Kidney (tissue), 14 donors: Measurements from ENCODE around the gene LIFR. TPM values are rescaled to one million over a fixed set of nuclear protein-coding genes. Genes with fewer than 3 reads are reported as not detected.

ENCODE experiments used
- DNase-seq, 5 donors: peaks; one replicate each; pipeline ENCODE4 v3.0.0-alpha.2; 2013 to 2020
- FAIRE-seq: peaks from 2 replicates; lab custom pipeline; 2012; peaks lifted over from hg19 to GRCh38; lab: Jason Lieb, UNC
- H3K27ac ChIP-seq, 2 donors: one replicate each; pipeline ENCODE4 v1.7.0; 2013; ENCODE audit warnings: low read depth in 2 of 2, low read length in 2 of 2, inconsistent platforms in 1 of 2
- H3K27me3 ChIP-seq: one replicate; pipeline ENCODE4 v1.7.1; 2013; ENCODE audit warnings: low read length, inconsistent platforms; ENCODE audit not compliant: control insufficient read depth, insufficient read depth
- H3K36me3 ChIP-seq, 3 donors: one replicate each; pipeline versions ENCODE4 v1.7.0 to v1.7.1; 2013; ENCODE audit warnings: low read length in 3 of 3, control low read depth in 1 of 3, inconsistent platforms in 1 of 3; ENCODE audit not compliant: insufficient read depth in 3 of 3, control insufficient read depth in 2 of 3
- H3K4me1 ChIP-seq, 3 donors: one replicate each; pipeline versions ENCODE4 v1.7.0 to v1.7.1; 2013; ENCODE audit warnings: low read length in 3 of 3, inconsistent platforms in 1 of 3, low read depth in 1 of 3; ENCODE audit not compliant: control insufficient read depth in 2 of 3, insufficient read depth in 2 of 3
- H3K4me3 ChIP-seq, 3 donors: one replicate each; pipeline versions ENCODE4 v1.7.0 to v1.8.1; 2013; ENCODE audit warnings: low read length in 3 of 3, control low read depth in 1 of 3, inconsistent platforms in 1 of 3
- H3K9ac ChIP-seq, 3 donors: one replicate each; pipeline versions ENCODE4 v1.7.0 to v1.7.1; 2013; ENCODE audit warnings: low read length in 3 of 3, control low read depth in 1 of 3, inconsistent platforms in 1 of 3
- H3K9me3 ChIP-seq, 3 donors: one replicate each; pipeline versions ENCODE4 v1.7.0 to v1.7.1; 2013; ENCODE audit warnings: low read length in 3 of 3, control low read depth in 1 of 3, inconsistent platforms in 1 of 3; ENCODE audit not compliant: control insufficient read depth in 2 of 3, insufficient read depth in 1 of 3
- intact Hi-C: fragments of 100-400 bp; cut with DNase I; formaldehyde crosslinking; loops from one replicate; pipeline ENCODE4 v1.11.1; 2022
- polyA plus RNA-seq: library from polyadenylated mRNA; stranded (reverse); fragments of 350-450 nt; fragmentation: Illumina TruSeq; extraction: RNeasy Lipid Tissue Mini Kit (QIAGEN cat#74804); gene quantifications from one replicate; pipeline ENCODE4 v1.2.3, GENCODE V29; 2014; ENCODE audit warnings: low read depth, low replicate concordance; ENCODE audit not compliant: insufficient read depth
- total RNA-seq: library from RNA; stranded (reverse); fragmentation: NEBNext Ultra II Directional; extraction: Animal tissue kit (Norgen Biotek cat#: 25700); gene quantifications from one replicate; pipeline ENCODE4 v1.2.1, GENCODE V29; 2021
- TF ChIP-seq, protein P1 (sequence below): IDR thresholded peaks from 3 replicates; pipeline ENCODE4 v1.5.1; 2012; ENCODE audit warnings: mild to moderate bottlenecking, moderate library complexity, borderline replicate concordance; ENCODE audit not compliant: insufficient read depth; ENCODE audit errors: extremely low read depth
- donor health status: control.
- donor health status: control.
- donor health status: control.
- donor health status: control.
- donor health status: control.
- donor health status: DM: yes; HTN: yes; CAD: no.
- donor health status: Normal renal cell carcinoma (clear cell type).

LIFR gene
- total and polyA plus RNA-seq, 2 donors from 2014 or later, result 8.5 to 90.1 TPM

DNA sequence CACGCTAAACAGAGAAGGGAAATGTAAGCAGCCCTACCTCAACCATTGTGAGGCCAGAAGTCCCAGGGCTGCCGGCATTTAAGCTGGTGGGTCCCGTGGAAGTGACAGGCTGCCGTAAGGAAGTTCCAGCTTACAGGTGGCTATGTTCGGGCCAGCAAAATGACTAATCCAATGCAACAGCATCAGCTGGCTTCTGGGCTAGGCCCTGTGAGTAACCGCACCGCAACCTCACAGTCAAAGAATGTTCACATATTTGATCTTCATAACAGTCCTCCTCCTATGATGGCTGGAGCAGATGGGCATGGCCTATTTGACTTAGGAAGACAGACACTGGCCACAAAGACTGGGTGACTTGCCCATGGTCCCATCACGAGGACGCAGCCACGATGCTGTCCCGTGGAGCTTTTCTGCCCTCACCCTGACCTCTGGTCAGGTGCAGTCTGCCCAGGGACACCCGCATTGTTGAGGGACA lies 88.2 kb downstream of the LIFR start:
- intact Hi-C loops, result no loop called here
- DNase-seq (no peak), FAIRE-seq (no peak)
- peak overlapping the region in 1 of 3 donors; percentile 49 for H3K9ac ChIP-seq
- no peak overlapping the region for H3K4me3 ChIP-seq
- peaks cover 16 to 51% (median 51%) of the 10 kb centered on the region in 3 donors for H3K4me1 ChIP-seq
- H3K27me3 ChIP-seq, result no peaks in the 10 kb centered on the region
- no peaks in the 10 kb centered on the region for H3K9me3 ChIP-seq
- TF ChIP-seq, protein P1, sequence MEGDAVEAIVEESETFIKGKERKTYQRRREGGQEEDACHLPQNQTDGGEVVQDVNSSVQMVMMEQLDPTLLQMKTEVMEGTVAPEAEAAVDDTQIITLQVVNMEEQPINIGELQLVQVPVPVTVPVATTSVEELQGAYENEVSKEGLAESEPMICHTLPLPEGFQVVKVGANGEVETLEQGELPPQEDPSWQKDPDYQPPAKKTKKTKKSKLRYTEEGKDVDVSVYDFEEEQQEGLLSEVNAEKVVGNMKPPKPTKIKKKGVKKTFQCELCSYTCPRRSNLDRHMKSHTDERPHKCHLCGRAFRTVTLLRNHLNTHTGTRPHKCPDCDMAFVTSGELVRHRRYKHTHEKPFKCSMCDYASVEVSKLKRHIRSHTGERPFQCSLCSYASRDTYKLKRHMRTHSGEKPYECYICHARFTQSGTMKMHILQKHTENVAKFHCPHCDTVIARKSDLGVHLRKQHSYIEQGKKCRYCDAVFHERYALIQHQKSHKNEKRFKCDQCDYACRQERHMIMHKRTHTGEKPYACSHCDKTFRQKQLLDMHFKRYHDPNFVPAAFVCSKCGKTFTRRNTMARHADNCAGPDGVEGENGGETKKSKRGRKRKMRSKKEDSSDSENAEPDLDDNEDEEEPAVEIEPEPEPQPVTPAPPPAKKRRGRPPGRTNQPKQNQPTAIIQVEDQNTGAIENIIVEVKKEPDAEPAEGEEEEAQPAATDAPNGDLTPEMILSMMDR, result no peak
- H3K36me3 ChIP-seq, result no peaks in the 10 kb centered on the region
- H3K27ac ChIP-seq, result peak overlapping the region; percentile 91 to 92

DNA sequence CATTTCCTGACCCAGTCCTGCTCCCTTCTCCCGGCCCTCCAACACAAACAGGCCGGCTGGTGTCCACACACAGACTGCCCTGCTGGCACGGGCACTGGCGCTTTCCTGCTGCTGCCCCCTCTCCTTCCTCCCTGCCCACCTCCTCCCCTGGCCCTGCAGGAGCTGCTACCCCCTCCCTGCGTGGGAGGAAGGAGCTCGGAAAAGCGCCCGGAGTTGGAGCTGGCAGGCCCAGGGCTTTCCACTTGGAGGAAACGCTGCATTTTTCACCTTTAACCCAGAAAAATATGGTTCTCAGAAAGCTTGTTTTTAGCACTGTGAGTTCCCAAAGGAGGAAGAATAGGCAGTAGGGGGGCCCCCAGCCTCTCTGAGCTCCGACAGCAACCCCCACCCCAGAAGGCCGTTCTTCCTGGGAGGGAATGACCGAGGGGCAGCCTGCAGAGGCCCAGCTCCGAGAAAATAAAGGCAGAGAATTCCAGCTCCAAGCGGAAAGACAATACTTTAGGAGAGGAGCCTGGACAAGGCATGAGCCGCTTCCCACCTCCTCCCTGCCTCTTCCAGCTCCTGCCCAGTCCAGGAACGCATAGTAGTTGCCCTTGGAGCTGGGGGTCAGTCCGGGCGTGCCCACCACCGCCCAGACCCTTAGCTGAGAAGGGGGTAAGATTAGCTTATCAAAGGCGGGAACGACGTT lies 88.9 kb downstream of the LIFR start:
- peaks cover 16 to 53% (median 51%) of the 10 kb centered on the region in 3 donors for H3K4me1 ChIP-seq
- no peak overlapping the region for H3K4me3 ChIP-seq
- intact Hi-C loops, result no loop called here
- TF ChIP-seq, protein P1, result no peak
- DNase-seq, result peak; percentile 77 to 92 (median 84)
- H3K9ac ChIP-seq, result peak overlapping the region in 1 of 3 donors; percentile 49
- H3K27ac ChIP-seq, result peak overlapping the region; percentile 91 to 92
- no peak for FAIRE-seq
- H3K9me3 ChIP-seq, result no peaks in the 10 kb centered on the region
- H3K36me3 ChIP-seq, result no peaks in the 10 kb centered on the region
- H3K27me3 ChIP-seq, result no peaks in the 10 kb centered on the region

DNA sequence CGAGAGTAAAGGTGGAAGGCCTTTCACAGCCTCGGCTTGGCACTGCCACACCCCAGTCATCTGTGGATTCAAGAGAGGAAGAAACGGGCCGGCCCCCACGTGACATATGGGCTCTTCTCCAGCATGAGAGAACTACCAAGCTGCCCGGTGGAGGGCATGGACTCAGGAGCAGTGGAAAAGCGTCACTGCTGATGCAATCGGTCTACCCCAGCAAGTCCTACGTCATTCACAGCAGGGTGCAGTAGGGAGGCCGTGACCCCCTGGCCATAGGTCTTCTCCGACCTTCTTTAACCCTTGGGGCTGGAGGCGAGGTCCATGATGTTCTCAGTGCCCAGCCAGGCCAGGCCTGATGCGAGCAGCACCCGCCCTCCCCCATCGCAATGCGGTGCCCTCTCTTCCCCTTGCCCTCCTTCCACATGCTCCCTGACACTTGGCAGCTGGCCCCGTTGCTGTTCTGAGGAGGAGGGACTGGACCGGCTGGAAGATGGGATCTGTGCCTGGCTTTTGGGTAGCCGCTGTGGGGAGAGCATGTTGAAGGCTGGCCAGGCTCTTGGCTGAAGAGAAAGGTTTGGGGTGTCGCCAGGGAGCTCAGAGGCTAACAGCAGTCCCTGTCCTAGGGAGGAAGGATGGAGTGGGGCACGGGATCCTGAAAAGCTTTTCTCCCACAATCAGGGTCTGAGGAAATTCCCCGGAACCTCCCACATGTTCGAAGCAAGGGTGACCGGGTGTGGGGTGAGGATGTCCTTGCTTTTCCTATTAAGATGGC lies 89.8 kb downstream of the LIFR start:
- H3K4me1 ChIP-seq, result peaks cover 16 to 53% (median 51%) of the 10 kb centered on the region in 3 donors
- H3K4me3 ChIP-seq, result no peak overlapping the region
- no peaks in the 10 kb centered on the region for H3K27me3 ChIP-seq
- peak in 2 of 5 donors; percentile 40 to 96 for DNase-seq
- no peaks in the 10 kb centered on the region for H3K36me3 ChIP-seq
- TF ChIP-seq, protein P1, result no peak
- H3K9me3 ChIP-seq, result no peaks in the 10 kb centered on the region
- no peak for FAIRE-seq
- H3K27ac ChIP-seq, result peak overlapping the region; percentile 91 to 92
- intact Hi-C loops, result no loop called here
- H3K9ac ChIP-seq, result peak overlapping the region in 1 of 3 donors; percentile 49
